ENCODE results near the gene FGG. TPM values are rescaled to one million over a fixed set of nuclear protein-coding genes. Genes with fewer than 3 reads are reported as not detected.

The FGG gene
- total and polyA plus RNA-seq, 8 donors, result 0.20 to 3.1 (median 2.1) TPM; not detected in 3

GRCh38 chr4:154643493-154643892 is 31.0 kb upstream of the FGG start:
- H3K4me3 ChIP-seq, result no peak overlapping the region
- H3K4me1 ChIP-seq, result no peaks in the 10 kb centered on the region
- no peaks in the 10 kb centered on the region for H3K9me3 ChIP-seq
- intact Hi-C loops (cut with DNase I; ENCODE audit: low total_unique reads), result no loop called here
- H3K27ac ChIP-seq, result no peak overlapping the region
- WGBS, 5 donors, result 77 to 90% (median 88%) methylated on average over 2 of the region's 2 CpGs
- H3K36me3 ChIP-seq, result no peaks in the 10 kb centered on the region
- H3K27me3 ChIP-seq, result peaks cover 0 to 7% (median 0%) of the 10 kb centered on the region in 3 donors
- TF ChIP-seq, protein P1, sequence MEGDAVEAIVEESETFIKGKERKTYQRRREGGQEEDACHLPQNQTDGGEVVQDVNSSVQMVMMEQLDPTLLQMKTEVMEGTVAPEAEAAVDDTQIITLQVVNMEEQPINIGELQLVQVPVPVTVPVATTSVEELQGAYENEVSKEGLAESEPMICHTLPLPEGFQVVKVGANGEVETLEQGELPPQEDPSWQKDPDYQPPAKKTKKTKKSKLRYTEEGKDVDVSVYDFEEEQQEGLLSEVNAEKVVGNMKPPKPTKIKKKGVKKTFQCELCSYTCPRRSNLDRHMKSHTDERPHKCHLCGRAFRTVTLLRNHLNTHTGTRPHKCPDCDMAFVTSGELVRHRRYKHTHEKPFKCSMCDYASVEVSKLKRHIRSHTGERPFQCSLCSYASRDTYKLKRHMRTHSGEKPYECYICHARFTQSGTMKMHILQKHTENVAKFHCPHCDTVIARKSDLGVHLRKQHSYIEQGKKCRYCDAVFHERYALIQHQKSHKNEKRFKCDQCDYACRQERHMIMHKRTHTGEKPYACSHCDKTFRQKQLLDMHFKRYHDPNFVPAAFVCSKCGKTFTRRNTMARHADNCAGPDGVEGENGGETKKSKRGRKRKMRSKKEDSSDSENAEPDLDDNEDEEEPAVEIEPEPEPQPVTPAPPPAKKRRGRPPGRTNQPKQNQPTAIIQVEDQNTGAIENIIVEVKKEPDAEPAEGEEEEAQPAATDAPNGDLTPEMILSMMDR (IDR thresholded peaks at IDR 0.05), result no peak
- TF ChIP-seq POLR2AphosphoS5 (IDR thresholded peaks at IDR 0.05), result no peak
- no peak for TF ChIP-seq EP300 (IDR thresholded peaks at IDR 0.05)
- TF ChIP-seq POLR2A (IDR thresholded peaks at IDR 0.05), result no peak
- no peak for DNase-seq

- TF ChIP-seq POLR2A (IDR thresholded peaks at IDR 0.05) (no peak), EP300 (IDR thresholded peaks at IDR 0.05) (no peak), POLR2AphosphoS5 (IDR thresholded peaks at IDR 0.05) (no peak)
- TF ChIP-seq, protein P1 (IDR thresholded peaks at IDR 0.05), result no peak
- 64 to 74% (median 70%) methylated on average over 5 of the region's 5 CpGs for WGBS, 5 donors
- DNase-seq, result no peak
- intact Hi-C loops (cut with DNase I; ENCODE audit: low total_unique reads), result no loop called here
- Histone ChIP-seq H3K9me3 (no peaks in the 10 kb centered on the region), H3K4me1 (no peaks in the 10 kb centered on the region), H3K27me3 (peaks cover 0 to 5% (median 0%) of the 10 kb centered on the region in 3 donors), H3K36me3 (no peaks in the 10 kb centered on the region), H3K4me3 (no peak overlapping the region), H3K27ac (no peak overlapping the region)
Measured at GRCh38 chr4:154642373-154643009, 30.0 kb upstream of the FGG start.

DNA sequence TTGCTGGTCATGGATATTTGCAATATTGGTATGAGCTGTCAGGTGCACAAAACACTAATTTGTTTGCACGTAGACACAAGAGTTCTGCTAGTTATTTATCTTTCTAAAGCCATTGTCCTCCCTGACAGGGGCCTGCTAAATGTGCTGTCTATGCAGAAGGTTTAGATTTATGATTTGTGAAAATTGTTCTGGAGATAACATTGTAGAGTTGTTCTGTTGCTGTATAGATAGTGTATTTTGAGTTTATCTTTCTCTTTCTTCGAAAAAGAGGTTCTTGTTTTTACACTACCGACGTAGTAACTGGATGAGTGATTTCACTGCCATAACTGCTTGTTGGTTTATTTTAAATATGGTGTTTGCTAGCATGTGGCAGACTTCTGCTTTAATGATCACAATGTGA is 28.5 kb upstream of the FGG start:
- no peak for TF ChIP-seq POLR2A (IDR thresholded peaks at IDR 0.05)
- TF ChIP-seq EP300 (IDR thresholded peaks at IDR 0.05), result no peak
- TF ChIP-seq, protein P1 (IDR thresholded peaks at IDR 0.05), result no peak
- Histone ChIP-seq H3K4me3 (no peak overlapping the region), H3K36me3 (no peaks in the 10 kb centered on the region), H3K4me1 (no peaks in the 10 kb centered on the region), H3K27me3 (no peaks in the 10 kb centered on the region), H3K27ac (no peak overlapping the region), H3K9me3 (no peaks in the 10 kb centered on the region)
- WGBS, 5 donors, result 23 to 41% (median 36%) methylated on average over 4 of the region's 4 CpGs
- no peak for DNase-seq
- intact Hi-C loops (cut with DNase I; ENCODE audit: low total_unique reads), result no loop called here

- TF ChIP-seq POLR2A (IDR thresholded peaks at IDR 0.05) (no peak), POLR2AphosphoS5 (IDR thresholded peaks at IDR 0.05) (no peak), EP300 (IDR thresholded peaks at IDR 0.05) (no peak)
- TF ChIP-seq, protein P1 (IDR thresholded peaks at IDR 0.05), result no peak
- H3K36me3 ChIP-seq, result no peaks in the 10 kb centered on the region
- H3K9me3 ChIP-seq, result no peaks in the 10 kb centered on the region
- H3K4me1 ChIP-seq, result no peaks in the 10 kb centered on the region
- no peak overlapping the region for H3K4me3 ChIP-seq
- H3K27me3 ChIP-seq, result peaks cover 0 to 29% (median 0%) of the 10 kb centered on the region in 3 donors
- DNase-seq, result no peak
- 53 to 74% (median 60%) methylated on average over 3 of the region's 3 CpGs for WGBS, 5 donors
- no peak overlapping the region for H3K27ac ChIP-seq
- intact Hi-C loops (cut with DNase I; ENCODE audit: low total_unique reads), result loop anchor here (10.0 kb wide), 1 partner anchor 161 kb away; no protein-coding TSS in a partner anchor
Measured at GRCh38 chr4:154634058-154634457, 21.6 kb upstream of the FGG start.

Data from stomach (tissue), 9 donors.